ENCODE results near the gene MRGPRE. TPM values are rescaled to one million over a fixed set of nuclear protein-coding genes. Genes with fewer than 3 reads are reported as not detected.

Gene MRGPRE
- total RNA-seq, 1 donor from 2014 or later = 0.81 TPM

DNA sequence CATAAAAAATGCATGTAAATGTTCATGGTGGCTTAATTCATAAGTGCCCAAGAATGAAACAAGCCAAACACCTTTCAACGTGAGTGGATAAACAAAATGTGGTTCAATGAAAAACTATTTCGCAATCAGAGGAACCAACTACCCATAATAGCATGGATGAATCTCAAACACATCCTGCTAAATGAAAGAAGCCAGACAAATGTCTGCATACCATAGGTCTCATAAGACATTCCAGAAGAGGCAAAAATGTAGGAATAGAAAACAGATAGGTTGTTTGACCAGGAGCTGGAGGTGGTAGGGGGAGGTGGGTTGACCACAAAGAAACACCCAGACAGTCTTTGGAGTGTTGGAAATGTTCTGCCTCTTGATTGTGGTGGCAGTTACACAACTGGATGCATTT, 53.9 kb downstream of the MRGPRE start:
- DNase-seq (ENCODE audit: low spot score) = no peak

DNA sequence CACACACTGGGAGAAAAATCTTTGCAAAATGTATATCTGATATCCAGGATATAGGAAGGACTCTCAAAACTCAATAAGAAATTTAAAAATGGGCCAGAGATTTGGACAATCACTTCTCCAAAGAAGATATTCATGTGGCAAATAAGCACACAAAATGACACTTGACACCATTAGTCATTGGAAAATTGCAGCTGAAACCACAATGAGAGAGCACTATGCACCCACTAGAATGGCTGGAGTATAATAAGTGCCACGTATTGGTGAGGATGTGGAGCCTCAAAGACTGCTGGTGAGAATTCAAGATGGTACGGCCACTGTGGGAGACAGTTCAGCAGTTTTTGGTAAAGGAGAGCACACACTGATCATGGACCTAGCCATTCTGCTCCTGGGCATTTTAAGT, 54.3 kb downstream of the MRGPRE start:
- no peak for DNase-seq (ENCODE audit: low spot score)

Other genes with a start within 250 kb of the MRGPRE start
- gene NAP1L4, start 240.1 kb downstream of the MRGPRE start, total RNA-seq = 189 TPM
- gene CARS1, start 175.0 kb downstream of the MRGPRE start, total RNA-seq = 90.0 TPM
- 84.3 TPM for gene OSBPL5, start 67.1 kb downstream of the MRGPRE start, total RNA-seq
- gene MRGPRG, start 13.6 kb downstream of the MRGPRE start, total RNA-seq = not detected
- gene ZNF195, start 146.7 kb upstream of the MRGPRE start, total RNA-seq = 51.4 TPM